GM18520 (cell line): Measurements from ENCODE around the gene SUN1.
"Not testable (repeated sequence)": the region's sequence is repeated elsewhere in the genome, so short reads cannot be mapped to it uniquely, and the experiment has no call there.

Experiments
- ATAC-seq: cut with Tn5 transposase; IDR thresholded peaks from one replicate; pipeline ENCODE4 v1.9.1; 2021; ENCODE audit not compliant: unreplicated experiment

Gene SUN1

GRCh38 chr7:803796-804195 is 28.5 kb upstream of the SUN1 start:
- ATAC-seq: not testable (repeated sequence)

GRCh38 chr7:805261-805660 is 27.0 kb upstream of the SUN1 start:
- ATAC-seq: no peak

GRCh38 chr7:815284-816216 is 16.7 kb upstream of the SUN1 start:
- ATAC-seq: no peak

- peak; percentile 91 for ATAC-seq
Observed at GRCh38 chr7:816300-816750, 16.0 kb upstream of the SUN1 start.

DNA sequence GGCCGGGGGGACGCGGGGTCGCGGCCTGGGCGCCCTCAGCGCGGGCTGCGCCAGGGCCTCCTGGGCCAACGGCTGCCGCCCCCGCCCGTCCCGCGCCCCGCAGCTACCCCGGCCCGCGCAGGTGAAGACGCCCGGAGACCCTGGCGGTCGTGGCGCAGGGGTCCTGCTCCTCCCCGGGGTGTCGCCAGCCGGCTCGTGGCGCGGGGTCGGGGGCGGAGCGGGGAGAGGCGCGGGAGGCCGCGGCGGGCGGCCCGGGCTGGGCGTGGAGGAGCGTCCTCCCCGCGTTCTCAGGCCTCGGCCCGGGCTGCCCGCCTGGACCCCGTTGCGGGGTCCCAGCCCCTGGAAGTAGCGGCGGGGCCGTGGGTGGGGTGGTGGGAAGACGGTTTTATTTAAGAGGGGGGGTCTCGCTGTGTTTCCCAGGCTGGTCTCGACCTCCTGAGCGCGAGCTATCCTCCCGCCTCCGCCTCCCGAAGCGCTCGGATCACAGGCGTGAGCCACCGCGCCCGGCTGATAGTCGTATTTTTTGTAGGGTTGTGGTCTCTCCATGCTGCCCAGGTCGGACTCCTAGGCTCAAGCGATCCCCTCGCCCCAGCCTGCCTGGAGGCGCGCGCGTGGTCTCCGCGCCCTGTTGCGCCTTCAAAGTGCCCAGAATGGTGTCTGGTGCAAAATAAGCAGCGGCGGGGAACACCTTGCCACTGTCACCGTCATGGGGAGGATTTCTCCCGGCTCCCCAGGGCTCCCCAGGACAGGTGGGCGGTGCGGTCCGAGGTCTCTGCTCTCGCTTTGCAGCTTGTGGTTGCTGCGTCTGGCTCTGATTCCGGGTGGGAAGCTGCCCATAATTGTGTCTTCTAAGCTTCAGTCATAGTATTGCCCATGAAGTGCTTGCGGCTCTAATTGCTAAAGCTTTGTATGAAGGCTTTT is 15.3 kb upstream of the SUN1 start:
- ATAC-seq: peak; percentile 1

- no peak for ATAC-seq
Observed at GRCh38 chr7:818031-818699, 14.1 kb upstream of the SUN1 start.

DNA sequence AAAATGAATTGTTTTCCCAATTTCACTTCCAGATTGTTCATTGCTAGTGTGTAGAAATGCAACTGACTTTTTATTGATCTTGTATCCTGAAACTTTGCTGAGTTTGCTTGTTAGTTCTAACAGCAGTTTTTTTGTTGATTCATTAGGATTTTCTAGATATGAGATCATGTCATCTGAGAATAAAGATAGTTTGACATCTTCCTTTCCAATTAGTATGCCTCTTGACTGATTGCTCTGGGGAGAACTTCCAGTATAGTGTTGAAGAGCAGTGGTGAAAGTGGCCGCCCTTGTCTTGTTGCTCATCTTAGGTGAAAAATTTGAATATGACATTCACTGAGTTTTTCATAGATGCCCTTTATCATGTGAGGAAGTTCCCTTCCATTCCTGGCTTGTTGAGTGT is 11.9 kb upstream of the SUN1 start:
- ATAC-seq: no peak

GRCh38 chr7:821688-822087 is 10.6 kb upstream of the SUN1 start:
- no peak for ATAC-seq

DNA sequence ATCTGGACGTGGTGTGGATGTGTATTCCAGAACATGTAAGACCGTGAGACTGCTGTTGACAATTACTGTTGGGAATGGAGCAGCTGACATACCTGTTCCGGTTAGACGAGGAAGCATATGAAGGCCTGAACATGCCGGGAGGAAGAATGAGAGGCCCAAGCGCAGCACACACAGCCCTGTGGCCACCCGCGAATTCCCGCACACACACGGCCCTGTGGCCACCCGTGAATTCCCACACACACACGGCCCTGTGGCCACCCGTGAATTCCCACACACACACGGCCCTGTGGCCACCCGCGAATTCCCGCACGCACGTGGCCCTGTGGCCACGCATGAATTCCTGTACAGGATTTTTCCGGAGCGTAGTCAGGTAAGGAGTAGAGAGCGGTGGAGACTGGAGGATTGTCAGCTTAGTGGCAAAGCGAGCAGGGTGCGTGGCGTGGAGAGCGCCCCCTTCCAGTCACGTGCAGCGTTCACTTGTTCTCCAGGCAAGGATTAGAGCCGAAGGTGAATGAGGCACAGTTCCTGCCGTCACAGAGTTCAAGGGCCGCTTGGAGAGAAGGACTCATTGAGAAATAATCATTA is 9.5 kb upstream of the SUN1 start:
- ATAC-seq: no peak

- no peak for ATAC-seq
Observed at GRCh38 chr7:823649-824048, 8.6 kb upstream of the SUN1 start.

DNA sequence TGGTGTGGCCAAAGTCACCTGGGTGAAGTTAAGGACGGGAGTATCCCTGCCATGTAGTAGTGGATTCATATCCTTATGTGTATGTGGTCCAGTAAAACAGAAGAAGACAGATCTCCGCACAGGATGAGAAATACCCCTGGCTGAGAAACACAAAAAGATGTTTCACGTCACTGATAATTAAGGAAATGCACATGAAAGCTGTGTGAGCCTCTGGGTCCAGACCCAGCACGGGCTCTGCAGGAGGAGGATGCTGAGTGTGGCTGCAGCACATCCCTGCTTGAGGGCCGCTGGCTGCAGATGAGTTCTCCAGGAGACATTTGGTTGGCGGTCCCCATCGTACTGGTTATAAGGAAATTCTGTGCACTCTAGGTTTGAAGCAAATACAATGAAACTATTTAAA is 8.2 kb upstream of the SUN1 start:
- ATAC-seq: no peak

- ATAC-seq: no peak
Observed at GRCh38 chr7:824664-825063, 7.6 kb upstream of the SUN1 start.

DNA sequence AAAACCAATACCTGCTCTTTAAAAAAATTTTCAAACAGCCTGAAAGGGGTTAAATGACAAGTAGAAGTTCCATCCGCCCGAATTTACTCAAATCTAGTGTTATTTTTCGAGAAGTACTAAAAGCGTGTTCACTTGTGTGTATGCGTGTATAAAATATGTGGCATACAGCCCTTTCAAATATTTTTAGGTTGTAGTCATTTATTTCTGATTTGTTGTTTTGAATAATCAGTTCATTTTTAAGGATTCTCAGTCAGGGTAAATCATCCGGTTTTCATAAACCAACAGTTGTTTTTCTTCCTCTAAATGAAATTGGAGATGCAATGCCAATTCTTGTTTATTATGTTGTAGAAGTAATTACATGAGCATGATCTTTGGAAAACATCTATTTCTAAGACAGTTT is 6.9 kb upstream of the SUN1 start:
- ATAC-seq: no peak

DNA sequence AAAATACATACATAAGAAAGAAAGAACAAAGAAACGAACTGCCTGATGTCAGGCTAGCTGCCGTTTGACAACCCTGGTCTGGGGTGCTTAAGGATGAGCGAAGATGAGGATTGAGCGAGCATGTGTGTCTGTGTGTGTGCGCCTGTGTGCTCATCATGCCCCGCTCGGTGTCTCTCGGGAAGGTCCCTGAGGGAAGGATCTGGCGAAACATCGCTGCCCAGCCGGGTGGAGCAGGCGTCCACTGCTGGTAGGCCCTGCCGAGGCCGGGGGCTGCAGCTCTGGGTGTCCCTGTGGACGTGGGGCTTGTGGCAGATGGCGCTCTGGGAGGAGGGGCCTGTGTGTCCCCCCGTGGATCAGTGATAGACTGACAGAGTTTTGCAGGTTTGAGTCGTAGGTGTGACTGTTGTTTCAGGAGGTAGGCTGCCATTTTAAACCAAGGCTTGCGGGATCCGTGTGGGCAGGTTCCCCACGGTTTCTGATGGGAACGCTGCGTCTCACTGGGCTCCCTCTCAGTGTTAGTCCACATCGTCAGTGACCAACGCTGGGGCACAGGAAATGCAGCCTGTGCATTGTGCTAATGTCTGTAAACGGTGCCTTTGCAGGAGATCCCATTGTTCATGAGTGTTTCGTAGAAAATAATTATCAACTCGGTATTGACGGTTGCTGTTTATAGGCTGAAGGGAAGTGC is 5.9 kb upstream of the SUN1 start:
- no peak for ATAC-seq

DNA sequence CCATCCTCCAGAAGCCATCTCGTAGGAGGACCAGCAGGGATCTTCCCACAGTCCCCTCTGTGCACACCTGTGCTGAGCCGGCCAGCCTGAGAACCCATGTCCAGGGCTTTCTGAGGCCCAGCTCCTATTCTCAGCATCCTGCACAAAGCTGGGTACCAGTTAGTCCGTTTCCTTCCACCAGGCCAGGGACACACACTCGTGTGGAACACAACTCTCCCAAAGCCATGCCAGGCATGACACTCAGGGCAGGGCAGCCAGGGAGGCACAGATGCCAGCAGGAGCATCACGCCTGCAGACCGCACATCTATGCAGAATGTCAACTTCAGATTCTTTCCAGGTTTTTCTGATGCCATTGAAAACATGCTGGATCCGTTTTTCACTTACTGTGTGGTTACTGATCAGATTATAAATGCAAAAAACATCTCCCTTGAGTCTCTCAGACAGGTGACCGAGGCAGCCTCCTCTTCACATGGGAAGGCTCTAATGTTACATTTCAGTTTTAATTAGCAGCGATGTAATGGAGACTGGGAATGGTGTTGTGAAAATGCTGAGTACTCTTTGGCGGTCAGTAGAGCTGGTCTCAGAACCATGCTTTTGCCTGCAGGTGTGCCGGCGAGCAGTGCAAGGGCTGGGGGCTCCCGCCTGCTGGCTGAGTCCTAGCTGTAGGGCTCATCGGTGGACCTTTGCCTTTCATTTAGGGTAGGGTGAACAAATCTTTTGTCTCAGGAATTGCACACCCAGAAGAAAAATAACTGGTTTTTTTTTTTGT is 3.3 kb upstream of the SUN1 start:
- no peak for ATAC-seq

GRCh38 chr7:830069-830468 is 2.2 kb upstream of the SUN1 start:
- ATAC-seq: no peak

DNA sequence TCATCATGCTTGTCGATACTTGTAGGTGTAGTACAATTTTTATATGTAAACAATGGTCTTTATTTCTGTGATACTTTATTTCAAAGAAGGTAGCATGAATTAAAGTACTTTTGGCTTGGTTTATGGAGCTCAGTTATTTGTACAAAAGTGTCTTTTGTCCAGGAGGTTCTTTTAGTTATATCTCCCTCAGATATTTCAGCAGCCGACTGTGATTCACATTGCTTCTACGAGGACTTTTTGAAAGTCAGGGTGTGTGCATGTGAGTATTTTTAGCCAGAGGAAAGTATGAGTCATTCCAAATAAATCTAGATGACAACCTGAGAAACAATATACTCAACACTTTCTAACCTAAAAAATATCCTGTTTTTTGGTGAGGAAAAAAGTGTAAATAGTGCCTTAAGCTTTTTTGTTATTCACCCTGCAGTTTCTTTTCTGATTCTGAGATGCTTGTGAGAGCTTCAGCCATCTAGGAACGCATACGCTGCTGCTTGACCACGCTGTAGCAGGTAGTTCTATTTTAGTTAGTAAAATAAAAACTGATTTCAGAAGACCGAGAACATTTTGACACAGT is 595 bp upstream of the SUN1 start:
- peak; percentile 60 for ATAC-seq

DNA sequence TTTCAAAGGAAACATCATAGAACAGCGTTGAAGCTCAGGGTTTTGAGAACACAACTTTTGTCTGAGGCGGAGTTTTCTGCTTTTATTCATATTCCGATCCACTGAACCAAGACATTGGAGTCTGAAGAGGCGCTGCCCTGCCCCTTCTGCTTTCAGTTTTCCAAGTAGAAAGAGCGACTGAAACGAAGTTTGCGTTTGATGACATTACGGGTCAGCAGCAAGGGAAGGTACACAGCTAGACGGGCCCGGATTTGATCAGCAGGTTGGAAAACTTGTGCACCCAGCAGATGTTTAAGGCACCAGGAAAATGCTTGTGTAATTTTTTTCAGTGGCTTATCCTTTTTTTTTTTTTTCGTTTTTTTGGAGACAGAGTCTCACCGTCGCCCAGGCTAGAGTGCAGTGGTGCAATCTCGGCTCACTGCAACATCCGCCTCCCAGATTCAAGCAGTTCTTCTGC is 720 bp downstream of the SUN1 start:
- ATAC-seq: no peak

DNA sequence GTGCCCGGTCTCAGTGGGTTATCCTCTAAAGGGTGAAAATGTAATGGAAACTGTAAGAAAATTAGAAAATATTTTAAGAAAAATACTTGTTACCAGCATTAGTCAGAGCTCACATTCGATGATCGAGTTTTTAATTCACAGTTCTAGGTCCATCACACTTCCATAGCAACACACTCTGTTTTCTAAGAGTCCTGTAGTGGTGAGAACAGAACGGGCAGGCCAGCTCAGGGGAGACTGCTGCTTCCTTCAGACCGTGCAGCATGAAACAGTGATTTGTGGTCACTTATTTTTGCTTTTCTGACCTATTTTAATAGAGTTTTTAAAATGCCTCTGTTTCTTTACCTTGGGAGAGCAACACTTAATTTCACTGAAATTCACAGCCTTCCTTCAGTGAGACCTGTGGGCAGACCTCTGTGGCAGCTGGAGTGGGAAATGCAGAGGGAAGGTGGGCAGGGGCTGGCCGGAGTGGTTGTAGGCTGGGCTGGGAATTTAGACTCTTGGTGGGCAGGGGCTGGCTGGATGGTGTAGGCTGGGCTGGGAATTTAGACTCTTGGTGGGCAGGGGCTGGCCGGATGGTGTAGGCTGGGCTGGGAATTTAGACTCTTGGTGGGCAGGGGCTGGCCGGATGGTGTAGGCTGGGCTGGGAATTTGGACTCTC is 1.5 kb downstream of the SUN1 start:
- ATAC-seq: no peak
